HL-60 (cell line): Measurements from ENCODE around the gene GRAMD4.
A peak's percentile ranks its signal among the peaks of the same experiment; 100 is the strongest.

Experiments used
- DNase-seq, 2 experiments: peaks; one replicate each; pipeline ENCODE4 v3.0.0-alpha.2; 2010 to 2020; ENCODE audit warnings: low read depth in 1 of 2, low spot score in 1 of 2
- H3K27ac ChIP-seq: fragments of 250-450 bp; sonication (Bioruptor Pico); replicated peaks from 2 replicates; pipeline ENCODE4 v1.5.1; 2020; ENCODE audit warnings: mild to moderate bottlenecking, moderate library complexity
- H3K27me3 ChIP-seq: fragments of 250-450 bp; sonication (Bioruptor Pico); 2 replicates; pipeline ENCODE4 v1.5.1; 2021; ENCODE audit warnings: mild to moderate bottlenecking, moderate library complexity; ENCODE audit not compliant: insufficient read depth, poor library complexity, severe bottlenecking
- H3K4me3 ChIP-seq: replicated peaks from 2 replicates; pipeline ENCODE4 v1.5.1; 2011; ENCODE audit warnings: mild to moderate bottlenecking, control low read depth, low read length; ENCODE audit not compliant: insufficient read depth
- CTCF ChIP-seq: IDR thresholded peaks from one replicate; pipeline ENCODE4 v1.5.1; 2011; ENCODE audit warnings: low read length, control low read depth, inconsistent platforms; ENCODE audit not compliant: insufficient read depth
- GABPA ChIP-seq: IDR thresholded peaks from 2 replicates; pipeline ENCODE4 v1.6.1; 2012; ENCODE audit warnings: low read depth
- POLR2AphosphoS5 ChIP-seq: IDR thresholded peaks from 2 replicates; pipeline ENCODE4 v1.6.1; 2012; ENCODE audit warnings: low read depth
- REST ChIP-seq: IDR thresholded peaks from 2 replicates; pipeline ENCODE4 v1.6.1; 2012; ENCODE audit warnings: low read depth; ENCODE audit not compliant: insufficient replicate concordance
- SPI1 ChIP-seq: IDR thresholded peaks from 2 replicates; pipeline ENCODE4 v1.6.1; 2012; ENCODE audit warnings: low read depth, mild to moderate bottlenecking, borderline replicate concordance

Gene GRAMD4

GRCh38 chr22:46602025-46602424 is 18.2 kb upstream of the GRAMD4 start:
- TF ChIP-seq CTCF (no peak), GABPA (no peak; the same call in 1 of the 2 replicates), POLR2AphosphoS5 (peak; percentile 90), SPI1 (peak; percentile 99), REST (no peak)
- H3K27ac ChIP-seq, result peak overlapping the region; percentile 96
- peak; percentile 96 to 97 for DNase-seq
- no peaks in the 10 kb centered on the region for H3K27me3 ChIP-seq
- peak overlapping the region; percentile 45 for H3K4me3 ChIP-seq

GRCh38 chr22:46604306-46604690 is 15.9 kb upstream of the GRAMD4 start:
- Histone ChIP-seq H3K4me3 (no peak overlapping the region), H3K27ac (peak overlapping the region; percentile 96), H3K27me3 (no peaks in the 10 kb centered on the region)
- DNase-seq, result peak; percentile 92 to 98
- TF ChIP-seq SPI1, result peak; percentile 98
- no peak for TF ChIP-seq CTCF
- peak; percentile 86 for TF ChIP-seq POLR2AphosphoS5
- peak; percentile 30; the same call in 1 of the 2 replicates for TF ChIP-seq GABPA

- no peak for DNase-seq
- H3K27me3 ChIP-seq, result no peaks in the 10 kb centered on the region
- H3K27ac ChIP-seq, result peak overlapping the region; percentile 47
- TF ChIP-seq CTCF (no peak), REST (no peak), GABPA (no peak), POLR2AphosphoS5 (no peak), SPI1 (no peak)
- H3K4me3 ChIP-seq, result no peak overlapping the region
These were observed 15.1 kb upstream of the GRAMD4 start for GRCh38 chr22:46605117-46605516.

GRCh38 chr22:46606886-46607285 is 13.3 kb upstream of the GRAMD4 start:
- no peak overlapping the region for H3K27ac ChIP-seq
- H3K4me3 ChIP-seq, result no peak overlapping the region
- no peak for DNase-seq
- no peaks in the 10 kb centered on the region for H3K27me3 ChIP-seq
- no peak for TF ChIP-seq GABPA
- TF ChIP-seq POLR2AphosphoS5, result no peak
- TF ChIP-seq REST, result no peak
- no peak for TF ChIP-seq CTCF
- no peak for TF ChIP-seq SPI1
